Measurements from ENCODE around the gene ELL. TPM values are rescaled to one million over a fixed set of nuclear protein-coding genes. Genes with fewer than 3 reads are reported as not detected.

ELL gene
- total RNA-seq, 1 experiment from 2014 or later = 22.9 TPM

- H3K27me3 ChIP-seq (ENCODE audit: insufficient read depth, low read length) = no peaks in the 10 kb centered on the region
- ATAC-seq (peak; percentile 6; the same call in 1 of the 2 replicates), DNase-seq (ENCODE audit: low read depth, low spot score) (no peak)
- intact Hi-C loops (cut with micrococcal nuclease) = no loop called here
- TF ChIP-seq EZH2 (IDR thresholded peaks at IDR 0.05) (no peak), REST (IDR thresholded peaks at IDR 0.05; ENCODE audit: low read depth) (no peak), ZNF274 (IDR thresholded peaks at IDR 0.05; ENCODE audit: low read depth, low read length) (no peak), SIN3A (IDR thresholded peaks at IDR 0.05; ENCODE audit: low read depth) (no peak)
- ChIA-PET POLR2A (no interaction called here), RAD21 (ENCODE audit: low non-redundant PET in 1 of 2, low total read pairs in 2 of 2, uncharacterized antibody in 2 of 2, unreplicated experiment in 2 of 2) (interaction anchor here in 1 of 2 experiments (0.5 kb wide), 1 partner anchor 15 kb away, joined by 3 read pairs; no protein-coding TSS in a partner anchor), CTCF (no interaction called here)
- no peaks in the 10 kb centered on the region for H3K9me2 ChIP-seq (ENCODE audit: insufficient read depth)
- H3K36me3 ChIP-seq (ENCODE audit: control insufficient read depth in 1 of 2, insufficient read depth in 2 of 2, low read length in 2 of 2) = no peaks in the 10 kb centered on the region
- H3K9ac ChIP-seq (ENCODE audit: low read length) = no peak overlapping the region
- H2AFZ ChIP-seq (ENCODE audit: low read depth, low read length, poor library complexity, severe bottlenecking) = no peak overlapping the region
- H3K4me2 ChIP-seq (ENCODE audit: low read length) = peak overlapping the region; percentile 27; the same call in 1 of the 2 replicates
- no peak overlapping the region for H3K27ac ChIP-seq (ENCODE audit: low read depth, low read length)
- no peaks in the 10 kb centered on the region for H3K9me3 ChIP-seq (ENCODE audit: control insufficient read depth in 1 of 2, insufficient read depth in 1 of 2, low read depth in 1 of 2, low read length in 2 of 2)
- peaks cover 7% of the 10 kb centered on the region; the same call in 1 of the 2 replicates for H4K20me1 ChIP-seq (ENCODE audit: insufficient read depth)
- H3K4me1 ChIP-seq (ENCODE audit: control insufficient read depth in 1 of 2, insufficient read depth in 2 of 2, low read length in 2 of 2) = peaks cover 18 to 38% of the 10 kb centered on the region in 2 experiments; a peak in 3 of 4 replicates
- no peak overlapping the region for H3K4me3 ChIP-seq (replicated peaks in 1 of 2; ENCODE audit: low read depth in 1 of 2, low read length in 2 of 2)
- peaks cover 100% of the 10 kb centered on the region for H3K79me2 ChIP-seq (ENCODE audit: insufficient read depth, low read length)
- BruUV-seq (replicated peaks) = no TSS peak
Observed at GRCh38 chr19:18504886-18505610, 16.8 kb downstream of the ELL start.
